Natural killer cell (primary cell): ENCODE data around the gene ZNF226. TPM values are rescaled to one million over a fixed set of nuclear protein-coding genes. Genes with fewer than 3 reads are reported as not detected.
"Not testable (repeated sequence)": the region's sequence is repeated elsewhere in the genome, so short reads cannot be mapped to it uniquely, and the experiment has no call there.

ENCODE experiments used
- ATAC-seq, 3 donors: fragments of 150-1000 bp in 2 of 3; fragments of 200-7000 bp in 1 of 3; cut with Tn5 transposase; 1 replicate in 1 of 3; 2 replicates in 2 of 3; pipeline ENCODE4 v1.10.0; 2021; ENCODE audit warnings: mild to moderate bottlenecking in 2 of 3, moderate library complexity in 2 of 3
- DNase-seq, 2 donors: peaks; one replicate each; pipeline versions ENCODE4 v3.0.0 to v3.0.0-alpha.2; 2013 to 2021; ENCODE audit warnings: mixed read lengths in 1 of 2
- H3K27ac ChIP-seq: one replicate; pipeline ENCODE4 v1.5.1; 2013; ENCODE audit warnings: mild to moderate bottlenecking, low read length
- H3K27me3 ChIP-seq: one replicate; pipeline ENCODE4 v1.6.1; 2013; ENCODE audit warnings: low read length; ENCODE audit not compliant: control insufficient read depth, insufficient read depth
- H3K36me3 ChIP-seq: one replicate; pipeline ENCODE4 v1.6.1; 2013; ENCODE audit warnings: low read length; ENCODE audit not compliant: control insufficient read depth, insufficient read depth
- H3K4me1 ChIP-seq: one replicate; pipeline ENCODE4 v1.6.1; 2013; ENCODE audit warnings: low read length; ENCODE audit not compliant: control insufficient read depth, insufficient read depth
- H3K4me3 ChIP-seq: one replicate; pipeline ENCODE4 v1.5.1; 2013; ENCODE audit warnings: low read length
- H3K9me3 ChIP-seq: one replicate; pipeline ENCODE4 v1.6.1; 2013; ENCODE audit warnings: low read length; ENCODE audit not compliant: control insufficient read depth, insufficient read depth
- H3K27ac Mint-ChIP-seq, 2 donors: one replicate each; pipeline ENCODE4 v1.8.0; 2022; ENCODE audit warnings: mild to moderate bottlenecking in 2 of 2, mixed read lengths in 2 of 2, moderate library complexity in 1 of 2
- H3K27me3 Mint-ChIP-seq, 2 donors: one replicate each; pipeline ENCODE4 v1.8.0; 2022; ENCODE audit warnings: low read depth in 2 of 2, mixed read lengths in 2 of 2
- H3K36me3 Mint-ChIP-seq: one replicate; pipeline ENCODE4 v1.8.0; 2022; ENCODE audit warnings: mixed read lengths
- H3K4me1 Mint-ChIP-seq, 2 donors: one replicate each; pipeline ENCODE4 v1.8.0; 2022; ENCODE audit warnings: mixed read lengths in 2 of 2
- H3K4me3 Mint-ChIP-seq: one replicate; pipeline ENCODE4 v1.8.0; 2022; ENCODE audit warnings: mild to moderate bottlenecking, moderate library complexity, mixed read lengths
- H3K9me3 Mint-ChIP-seq, 2 donors: one replicate each; pipeline ENCODE4 v1.8.0; 2022; ENCODE audit warnings: mixed read lengths in 2 of 2
- CTCF ChIP-seq: fragments of 200-600 bp; IDR thresholded peaks from one replicate; pipeline ENCODE4 v1.8.0; 2022; ENCODE audit warnings: antibody characterized with exemption
- WGBS: methylation state at CpG from one replicate; pipeline ENCODE4 v1.1.7; 2013; ENCODE audit warnings: missing lambda C conversion rate; ENCODE audit not compliant: insufficient coverage; 5-methylcytosine and 5-hydroxymethylcytosine counted together
- intact Hi-C: fragments of 100-400 bp; cut with micrococcal nuclease; formaldehyde crosslinking; loops from one replicate; pipeline ENCODE4 v1.14.2; 2022
- total RNA-seq, 4 donors: library from RNA; stranded (reverse); fragments of 120-200 nt in 1 of 4; gene quantifications; one replicate each; pipeline versions ENCODE4 v1.2.3 to v1.2.4, GENCODE V29; 2013 to 2022

The ZNF226 gene
- total RNA-seq, 3 donors from 2014 or later (not counting 1 experiment from before 2014, with no cell fraction given), result 11.1 to 16.0 (median 15.0) TPM

- Mint-ChIP-seq H3K4me3 (peak overlapping the region; percentile 96), H3K36me3 (peaks cover 22% of the 10 kb centered on the region), H3K27me3 (no peaks in the 10 kb centered on the region), H3K9me3 (no peaks in the 10 kb centered on the region), H3K4me1 (peaks cover 26 to 38% of the 10 kb centered on the region in 2 donors), H3K27ac (peak overlapping the region; percentile 89 to 95)
- 10% methylated on average over 15 of the region's 15 CpGs for WGBS
- DNase-seq, result no peak
- ATAC-seq, result no peak
- Histone ChIP-seq H3K9me3 (no peaks in the 10 kb centered on the region), H3K4me1 (peaks cover 9% of the 10 kb centered on the region), H3K27ac (peak overlapping the region; percentile 70), H3K4me3 (peak overlapping the region; percentile 87), H3K36me3 (peaks cover 9% of the 10 kb centered on the region), H3K27me3 (no peaks in the 10 kb centered on the region)
- no peak for TF ChIP-seq CTCF
- intact Hi-C loops, result no loop called here
These were observed 48.0 kb downstream of the ZNF226 start for GRCh38 chr19:44212866-44213346.

DNA sequence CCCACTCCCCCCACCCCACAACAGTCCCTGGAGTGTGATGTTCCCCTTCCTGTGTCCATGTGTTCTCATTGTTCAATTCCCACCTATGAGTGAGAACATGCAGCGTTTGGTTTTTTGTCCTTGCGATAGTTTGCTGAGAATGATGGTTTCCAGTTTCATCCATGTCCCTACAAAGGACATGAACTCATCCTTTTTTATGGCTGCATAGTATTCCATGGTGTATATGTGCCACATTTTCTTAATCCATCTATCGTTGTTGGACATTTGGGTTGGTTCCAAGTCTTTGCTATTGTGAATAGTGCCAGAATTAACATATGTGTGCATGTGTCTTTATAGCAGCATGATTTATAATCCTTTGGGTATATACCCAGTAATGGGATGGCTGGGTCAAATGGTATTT, 55.0 kb downstream of the ZNF226 start:
- H3K9me3 Mint-ChIP-seq, H3K9me3 ChIP-seq, intact Hi-C loops, H3K4me1 ChIP-seq, H3K4me3 Mint-ChIP-seq, H3K27ac Mint-ChIP-seq, H3K27ac ChIP-seq, H3K27me3 ChIP-seq, H3K27me3 Mint-ChIP-seq, DNase-seq, ATAC-seq, H3K4me3 ChIP-seq: not testable (repeated sequence)
- WGBS, result no CpG with 5 or more reads among the region's 3 CpGs
- Mint-ChIP-seq H3K36me3 (peaks cover 40% of the 10 kb centered on the region), H3K4me1 (peaks cover 16 to 24% of the 10 kb centered on the region in 2 donors)
- peaks cover 24% of the 10 kb centered on the region for H3K36me3 ChIP-seq

GRCh38 chr19:44220761-44221160, 55.9 kb downstream of the ZNF226 start:
- H3K27me3 ChIP-seq, H3K27me3 Mint-ChIP-seq, H3K9me3 Mint-ChIP-seq, H3K27ac ChIP-seq, H3K4me3 ChIP-seq, DNase-seq, ATAC-seq, intact Hi-C loops, H3K4me3 Mint-ChIP-seq, H3K27ac Mint-ChIP-seq, H3K4me1 ChIP-seq, H3K9me3 ChIP-seq: not testable (repeated sequence)
- Mint-ChIP-seq H3K4me1 (peaks cover 16 to 17% of the 10 kb centered on the region in 2 donors), H3K36me3 (peaks cover 38% of the 10 kb centered on the region)
- WGBS, result 100% methylated on average over 2 of the region's 6 CpGs
- H3K36me3 ChIP-seq, result peaks cover 24% of the 10 kb centered on the region

DNA sequence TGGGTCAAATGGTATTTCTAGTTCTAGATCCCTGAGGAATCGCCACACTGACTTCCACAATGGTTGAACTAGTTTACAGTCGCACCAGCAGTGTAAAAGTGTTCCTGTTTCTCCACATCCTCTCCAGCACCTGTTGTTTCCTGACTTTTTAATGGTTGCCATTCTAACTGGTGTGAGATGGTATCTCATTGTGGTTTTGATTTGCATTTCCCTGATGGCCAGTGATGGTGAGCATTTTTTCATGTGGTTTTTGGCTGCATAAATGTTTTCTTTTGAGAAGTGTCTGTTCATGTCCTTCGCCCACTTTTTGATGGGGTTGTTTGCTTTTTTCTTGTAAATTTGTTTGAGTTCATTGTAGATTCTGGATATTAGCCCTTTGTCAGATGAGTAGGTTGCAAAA, 56.4 kb downstream of the ZNF226 start:
- intact Hi-C loops, H3K4me3 Mint-ChIP-seq, DNase-seq, H3K27ac ChIP-seq, H3K27ac Mint-ChIP-seq, H3K4me1 ChIP-seq, H3K9me3 Mint-ChIP-seq, ATAC-seq, H3K27me3 Mint-ChIP-seq, H3K9me3 ChIP-seq, H3K4me3 ChIP-seq, H3K27me3 ChIP-seq: not testable (repeated sequence)
- peaks cover 24% of the 10 kb centered on the region for H3K36me3 ChIP-seq
- Mint-ChIP-seq H3K4me1 (peaks cover 12 to 15% of the 10 kb centered on the region in 2 donors), H3K36me3 (peaks cover 36% of the 10 kb centered on the region)
- WGBS, result no CpG with 5 or more reads among the region's 3 CpGs

Other genes starting within 250 kb of the ZNF226 start
- 10 to 100 TPM; 10.6 to 24.3 (median 14.5) TPM for gene ZNF45, start 229.8 kb upstream of the ZNF226 start, total RNA-seq
- 1 to 10 TPM; 1.9 to 2.7 (median 2.2) TPM for gene ZNF221, start 213.9 kb upstream of the ZNF226 start, total RNA-seq
- gene ZNF155, start 180.9 kb upstream of the ZNF226 start, total RNA-seq, result 1 to 10 TPM; 5.1 to 8.5 (median 6.5) TPM
- 1 to 10 TPM; 2.3 to 6.3 (median 3.4) TPM for gene ZNF230, start 162.1 kb upstream of the ZNF226 start, total RNA-seq
- gene ZNF222, start 139.7 kb upstream of the ZNF226 start, total RNA-seq, result 1 to 10 TPM; 5.6 to 7.6 (median 5.7) TPM
- gene ZNF223, start 113.1 kb upstream of the ZNF226 start, total RNA-seq, result 1 to 10 TPM in 2 of 3 donors, under 1 TPM in 1; 0.94 to 3.3 (median 2.9) TPM
- 1 to 10 TPM; 3.2 to 4.6 (median 3.8) TPM for gene ZNF284, start 92.9 kb upstream of the ZNF226 start, total RNA-seq
- 10 to 100 TPM; 52.2 to 57.6 (median 56.0) TPM for gene ZNF224, start 70.7 kb upstream of the ZNF226 start, total RNA-seq
- 1 to 10 TPM; 1.5 to 3.6 (median 3.0) TPM for gene ZNF225, start 51.7 kb upstream of the ZNF226 start, total RNA-seq
- gene ZNF234, start 23.5 kb upstream of the ZNF226 start, total RNA-seq, result 1 to 10 TPM; 3.9 to 7.5 (median 5.5) TPM
- 10 to 100 TPM; 21.0 to 32.3 (median 23.4) TPM for gene ZNF227, start 47.4 kb downstream of the ZNF226 start, total RNA-seq
- gene ZNF233, start 94.8 kb downstream of the ZNF226 start, total RNA-seq, result under 1 TPM; 0.14 to 0.39 (median 0.20) TPM
- 10 to 100 TPM in 1 of 3 donors, 1 to 10 TPM in 2; 6.7 to 11.6 (median 8.1) TPM for gene ZNF235, start 139.9 kb downstream of the ZNF226 start, total RNA-seq
- gene ZNF112, start 191.6 kb downstream of the ZNF226 start, total RNA-seq, result under 1 TPM in 1 of 3 donors, not detected in 2; 0.39 TPM
- gene ZNF285, start 236.5 kb downstream of the ZNF226 start, total RNA-seq, result 1 to 10 TPM in 1 of 3 donors, under 1 TPM in 2; 0.82 to 2.2 (median 0.88) TPM